HL-60/S4 treated with phorbol 12-myristate 13-acetate at 8.2 ng/mL for 4 days and 3 days (cell line): ENCODE measurements around the gene GRID1.

Experiments used
- in situ Hi-C: fragments of 300-500 bp; cut with MboI; formaldehyde crosslinking; loops from 2 replicates; pipeline ENCODE4 v1.15.0; 2022; ENCODE audit warnings: low sequenced_read_pairs

Gene GRID1

DNA sequence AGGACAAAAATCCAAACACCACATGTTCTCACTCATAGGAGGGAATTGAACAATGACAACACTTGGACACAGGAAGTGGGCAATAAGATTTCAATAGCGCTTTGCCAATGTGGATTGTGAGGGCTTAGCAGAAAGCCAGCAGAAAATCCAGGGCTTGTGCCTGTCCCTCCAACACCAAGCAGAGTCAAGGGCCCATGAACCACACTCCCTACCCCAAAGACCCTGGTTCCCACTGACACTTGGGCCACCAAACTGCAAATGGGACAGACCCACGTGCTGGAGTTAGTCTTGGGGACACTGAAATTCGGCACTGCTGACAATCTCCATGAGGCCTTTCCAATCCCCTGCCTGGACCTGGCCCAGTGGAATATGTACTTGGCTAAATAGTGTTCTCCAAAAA lies 67.0 kb downstream of the GRID1 start:
- in situ Hi-C loops: no loop called here

GRCh38 chr10:86298501-86299001 lies 68.0 kb downstream of the GRID1 start:
- in situ Hi-C loops: no loop called here

GRCh38 chr10:86295791-86296190 lies 70.8 kb downstream of the GRID1 start:
- in situ Hi-C loops: no loop called here

DNA sequence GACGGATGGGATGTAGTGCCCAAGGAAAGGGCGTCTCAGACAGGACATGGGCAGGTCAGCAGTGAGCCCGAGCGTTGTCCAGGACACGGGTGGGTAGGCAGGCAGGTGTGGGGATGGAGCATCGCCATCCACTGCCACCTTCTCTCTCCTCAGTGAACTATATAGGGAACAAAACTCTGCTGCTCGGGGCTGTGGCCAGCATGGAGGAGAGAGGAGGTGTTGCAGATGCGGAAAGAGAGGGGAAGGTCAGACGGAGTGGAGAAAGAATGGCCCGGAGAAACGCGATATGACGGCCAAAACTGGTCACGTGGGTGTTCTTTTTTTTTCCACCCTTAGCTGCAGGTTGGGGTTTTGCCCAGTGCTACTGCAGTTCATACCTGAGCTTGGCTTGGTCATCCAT lies 71.2 kb downstream of the GRID1 start:
- in situ Hi-C loops: no loop called here

DNA sequence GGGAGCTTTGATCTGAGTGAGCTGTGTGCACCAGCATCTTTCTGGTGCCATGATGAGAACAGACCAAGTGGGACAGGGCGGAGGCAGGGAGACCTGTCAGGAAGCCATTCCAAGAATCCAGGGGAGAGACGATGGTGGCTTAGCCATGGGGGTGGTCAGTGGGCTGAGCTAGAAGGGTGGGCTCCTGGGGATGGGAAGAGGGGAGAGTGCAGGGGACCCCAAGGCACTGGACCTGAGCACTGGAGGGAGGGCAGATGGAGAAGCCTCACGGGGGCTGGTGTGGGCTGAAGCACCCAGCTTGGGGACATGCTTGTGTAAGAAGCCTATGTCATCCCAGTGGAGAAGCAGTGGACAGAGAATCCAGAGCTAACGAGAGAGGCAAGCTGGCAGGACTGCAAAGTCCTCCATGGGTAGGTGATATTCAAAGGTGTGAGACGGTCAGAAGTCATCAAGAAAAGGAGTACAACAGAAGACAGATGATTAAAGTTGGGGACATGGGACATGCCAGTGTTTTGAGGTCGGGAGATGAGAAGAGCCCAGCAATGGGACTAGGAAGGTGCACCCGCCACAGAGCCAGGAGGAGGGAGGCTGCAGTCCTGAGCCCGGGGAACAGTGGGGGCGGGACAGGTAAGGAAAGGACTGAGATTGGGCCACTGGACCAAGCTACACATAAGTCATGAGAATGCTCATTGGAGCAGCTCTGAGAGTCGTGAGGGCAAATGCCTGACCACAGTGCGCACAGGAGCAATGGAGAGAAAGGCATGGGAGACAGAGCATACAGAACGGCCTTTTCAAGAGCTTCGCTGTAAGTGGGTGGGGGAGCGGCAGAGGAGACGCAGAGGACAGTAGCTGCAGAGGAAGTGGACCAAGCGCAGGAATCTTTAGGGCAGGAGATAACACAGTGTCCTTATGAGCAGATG lies 72.0 kb downstream of the GRID1 start:
- in situ Hi-C loops: no loop called here

- in situ Hi-C loops: no loop called here
These were observed 73.2 kb downstream of the GRID1 start for GRCh38 chr10:86293396-86293791.

DNA sequence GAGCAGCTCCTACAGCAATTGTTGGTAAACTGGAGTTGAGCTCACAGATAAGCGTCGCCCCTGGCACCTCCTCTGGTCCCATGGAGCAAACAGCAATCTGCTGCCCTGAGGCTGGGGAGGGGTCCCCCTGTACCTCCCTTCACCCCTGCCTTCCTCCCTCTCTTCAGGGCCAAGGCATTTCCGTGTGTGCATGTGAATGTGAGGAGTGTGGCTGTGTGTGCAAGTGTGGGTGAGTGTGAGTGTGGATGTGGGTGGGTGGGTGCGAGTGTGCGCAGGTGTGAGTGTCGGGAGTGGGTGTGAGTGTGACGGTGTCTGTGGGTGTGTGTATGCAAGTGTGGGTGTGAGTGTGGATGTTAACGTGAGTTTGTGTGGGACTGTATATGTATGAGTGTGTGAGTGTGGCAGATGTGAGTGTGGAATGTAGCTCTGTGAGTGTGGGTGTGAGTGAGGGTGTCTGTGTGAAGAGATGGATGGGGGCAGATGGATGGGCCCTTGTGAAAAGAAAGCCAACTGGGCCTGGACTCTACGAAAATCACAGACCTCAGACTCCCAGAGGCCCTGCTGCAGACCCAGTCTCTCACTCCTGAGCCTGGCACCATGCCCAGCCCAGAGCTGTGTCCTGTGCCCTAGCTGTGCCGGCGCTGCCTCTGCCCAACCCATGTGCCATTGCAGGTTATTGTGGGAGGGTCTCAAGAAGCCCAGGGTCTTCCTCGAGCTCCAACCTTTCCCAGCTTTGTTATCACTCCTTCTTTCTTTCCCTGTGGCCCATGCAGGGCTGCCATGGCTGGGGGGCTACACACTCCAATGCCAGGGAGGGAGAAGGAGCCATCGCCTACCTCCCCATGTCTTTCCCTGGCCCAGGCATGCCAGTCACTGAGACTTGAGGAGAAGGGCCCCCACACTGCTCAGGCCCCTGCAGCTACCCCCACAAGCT lies 73.9 kb downstream of the GRID1 start:
- in situ Hi-C loops: no loop called here

DNA sequence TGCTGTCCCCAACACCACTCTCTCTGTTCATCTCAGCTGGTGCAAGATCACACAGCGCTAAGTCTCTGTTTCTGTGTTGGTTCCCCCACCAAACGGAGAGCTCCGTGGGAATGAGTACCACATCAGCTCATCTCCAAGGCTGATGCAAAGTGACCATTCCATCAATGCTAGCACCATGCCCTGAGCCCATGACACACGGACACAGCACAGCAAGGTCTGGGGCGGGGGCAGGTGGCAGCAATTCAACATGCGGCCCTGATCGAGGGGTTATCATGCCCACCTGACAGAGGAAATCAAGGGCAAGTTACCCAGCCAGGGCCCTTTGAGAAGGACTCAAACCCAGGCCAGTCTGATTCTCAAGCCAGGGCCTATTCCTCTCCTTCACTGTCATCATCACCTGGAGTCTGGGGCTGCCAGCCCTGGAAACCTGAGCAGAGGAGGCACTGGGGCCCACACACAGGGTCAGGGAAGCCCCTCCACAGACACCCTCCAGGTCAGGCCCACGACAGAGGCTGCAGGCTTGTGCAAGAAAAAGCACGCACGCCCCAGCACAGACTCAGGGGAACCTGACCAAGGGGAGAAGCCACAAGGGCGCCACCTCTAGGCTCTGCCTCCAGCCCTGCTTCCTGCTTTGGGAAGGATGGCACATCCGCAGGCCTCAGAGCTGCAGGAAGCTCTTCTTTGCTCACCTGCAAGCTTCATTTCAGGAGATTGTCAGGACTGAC lies 74.8 kb downstream of the GRID1 start:
- in situ Hi-C loops: no loop called here

DNA sequence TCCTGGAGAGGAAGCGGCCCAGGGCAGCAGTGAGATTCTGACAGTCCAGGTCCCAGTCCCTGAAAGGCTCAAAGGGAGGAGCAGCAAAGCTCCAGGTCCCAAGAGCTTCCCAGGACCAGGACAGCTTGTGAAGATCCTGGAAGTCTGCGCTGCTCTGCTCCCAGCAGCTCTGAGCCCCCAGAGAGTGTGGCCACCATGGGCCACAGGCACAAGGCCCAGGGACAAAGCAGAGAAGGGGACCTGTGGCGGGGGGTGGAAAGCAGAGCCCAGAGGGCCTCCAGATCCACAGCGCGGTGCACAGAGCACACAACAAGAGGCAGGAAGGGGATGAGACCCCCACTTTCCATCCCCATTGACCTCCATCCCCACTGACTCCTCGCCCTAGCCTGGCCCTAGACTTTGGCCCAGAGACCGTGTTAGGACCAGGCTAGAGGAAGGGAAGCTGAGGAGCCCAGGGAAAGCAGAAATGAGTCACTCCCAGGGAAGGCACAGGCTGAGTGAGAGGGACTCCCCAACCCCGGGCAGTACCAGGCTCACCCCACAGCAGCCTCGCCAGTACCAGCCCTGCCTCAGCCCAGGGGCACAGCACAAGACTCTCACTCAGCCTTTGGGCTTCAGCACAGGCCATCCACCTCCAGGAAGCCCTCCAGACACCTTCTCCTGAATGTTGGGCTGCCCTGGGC lies 75.5 kb downstream of the GRID1 start:
- in situ Hi-C loops: no loop called here

- in situ Hi-C loops: no loop called here
These were observed 77.1 kb downstream of the GRID1 start for GRCh38 chr10:86289577-86289868.

DNA sequence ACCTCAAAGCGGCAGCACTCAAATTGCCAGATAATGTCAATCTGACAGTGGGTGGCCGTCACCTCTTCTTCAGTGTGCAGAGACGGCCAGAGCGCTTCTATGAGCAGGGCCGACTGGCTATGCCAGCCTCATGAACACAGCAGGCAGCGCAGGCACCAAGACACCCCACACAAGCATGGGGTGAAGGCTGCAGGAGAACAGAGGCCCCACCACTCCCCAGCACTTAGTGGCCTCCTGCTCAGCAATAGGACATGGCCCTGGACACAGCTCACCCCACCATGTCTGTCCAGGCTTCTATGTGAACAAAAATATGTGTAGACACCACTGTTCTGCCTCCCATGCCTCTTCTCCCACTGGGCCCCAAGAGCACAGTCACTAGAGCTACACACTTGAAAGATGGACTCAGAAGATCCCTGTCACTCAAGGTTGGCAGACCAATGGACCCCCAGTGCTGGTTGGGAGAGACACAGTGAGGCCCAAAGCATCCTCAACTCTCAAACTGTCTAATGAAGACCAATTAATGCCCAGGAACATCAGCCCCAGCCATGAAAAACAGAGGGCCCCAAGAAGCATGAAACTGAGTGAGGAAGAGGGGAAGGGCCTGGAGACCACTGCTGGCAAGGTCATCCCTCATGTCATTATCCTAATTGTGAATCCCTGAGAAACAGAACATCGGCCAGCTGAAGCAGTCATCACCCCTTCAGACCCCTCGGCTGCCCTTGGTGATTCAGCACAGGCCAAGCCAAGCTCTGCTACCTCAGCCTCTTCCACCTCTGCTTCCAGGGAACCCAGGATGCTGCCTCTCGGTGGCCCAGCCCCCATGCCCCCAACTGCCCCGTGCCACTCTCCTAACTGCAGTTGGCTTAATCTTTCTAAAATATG lies 77.7 kb downstream of the GRID1 start:
- in situ Hi-C loops: no loop called here

DNA sequence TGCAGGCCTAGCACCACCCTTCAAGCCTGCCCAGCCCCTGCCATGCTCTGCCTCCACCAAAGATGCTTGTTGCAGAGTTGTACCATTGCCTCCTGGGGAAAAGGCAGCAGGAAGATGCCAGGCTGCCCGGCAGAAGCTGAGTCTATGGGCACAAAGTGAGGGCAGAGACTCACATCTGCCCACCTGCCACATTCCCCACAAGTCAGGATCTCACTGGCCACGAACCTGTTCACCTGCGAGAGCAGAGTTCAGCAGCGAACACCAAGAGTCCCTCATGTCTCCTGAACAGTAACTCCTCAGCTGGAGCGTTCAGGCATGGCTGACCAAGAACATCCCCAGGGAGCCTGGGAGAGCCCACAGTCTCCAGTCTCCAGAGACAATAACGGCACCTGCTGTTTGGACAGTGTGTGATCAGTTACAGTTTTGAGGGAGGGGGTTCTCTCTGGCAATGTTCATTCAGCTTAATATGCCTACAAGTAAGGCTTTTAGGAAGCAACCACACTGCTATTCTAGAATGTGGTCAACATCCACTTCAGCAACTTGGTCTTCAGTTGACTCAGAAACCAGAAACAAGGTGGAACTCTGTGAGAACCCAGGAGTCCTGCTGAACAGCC lies 78.5 kb downstream of the GRID1 start:
- in situ Hi-C loops: no loop called here

GRCh38 chr10:86287110-86287793 lies 79.3 kb downstream of the GRID1 start:
- in situ Hi-C loops: no loop called here

- in situ Hi-C loops: no loop called here
These were observed 80.1 kb downstream of the GRID1 start for GRCh38 chr10:86286236-86287109.

- in situ Hi-C loops: no loop called here
These were observed 81.3 kb downstream of the GRID1 start for GRCh38 chr10:86285136-86285790.

DNA sequence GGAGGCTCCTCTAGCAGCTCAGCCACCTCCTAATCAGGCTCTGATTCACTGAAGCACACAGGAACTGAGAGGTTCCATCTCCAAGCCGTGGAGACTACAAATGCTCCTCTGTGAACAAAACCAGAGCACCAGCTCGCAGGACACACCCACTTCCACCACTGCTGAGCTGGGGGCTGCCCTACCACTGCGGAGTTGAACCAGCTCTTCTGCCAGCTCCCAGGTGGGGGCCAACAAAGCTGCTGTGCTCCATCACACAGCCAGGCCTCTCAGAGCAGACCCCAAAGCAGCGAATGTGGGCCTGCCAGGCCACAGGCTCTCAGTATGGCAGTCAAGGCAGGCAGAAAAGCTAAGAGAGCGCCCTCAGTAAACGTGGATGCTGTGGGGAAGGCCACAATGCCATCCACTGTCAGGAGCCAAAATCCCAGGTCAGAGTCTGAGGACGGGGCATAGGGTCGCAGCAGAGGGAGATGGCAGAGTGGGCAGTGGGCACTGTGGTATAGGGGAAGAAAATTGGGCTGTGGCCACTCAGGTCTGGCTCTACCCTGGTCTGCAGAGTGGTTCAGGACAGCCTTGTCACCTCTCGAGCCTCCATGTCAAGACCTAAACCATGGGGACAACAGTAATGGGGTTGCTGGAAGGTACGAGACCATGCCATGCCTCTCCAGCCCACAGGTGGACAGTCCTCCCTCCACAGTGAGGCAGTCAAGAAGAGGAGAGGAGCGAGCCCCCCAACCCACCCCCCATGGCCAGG lies 82.1 kb downstream of the GRID1 start:
- in situ Hi-C loops: no loop called here
